ENCODE data around the gene HERC2.
A peak's percentile ranks its signal among the peaks of the same experiment; 100 is the strongest.
"Not testable (repeated sequence)": the region's sequence is repeated elsewhere in the genome, so short reads cannot be mapped to it uniquely, and the experiment has no call there.

Gene HERC2

GRCh38 chr15:28125673-28126651, 196.0 kb downstream of the HERC2 start:
- DNase-seq = no peak

- DNase-seq = no peak
Measured at GRCh38 chr15:28124841-28125240, 197.1 kb downstream of the HERC2 start.

- peak; percentile 20 for DNase-seq
Measured at GRCh38 chr15:28123408-28124023, 198.5 kb downstream of the HERC2 start.

- no peak for DNase-seq
Measured at GRCh38 chr15:28122038-28122949, 199.7 kb downstream of the HERC2 start.

GRCh38 chr15:28121577-28121976, 200.4 kb downstream of the HERC2 start:
- DNase-seq = not testable (repeated sequence)

- DNase-seq = no peak
Measured at GRCh38 chr15:28120359-28120640, 201.7 kb downstream of the HERC2 start.

GRCh38 chr15:28118531-28118930, 203.4 kb downstream of the HERC2 start:
- no peak for DNase-seq

GRCh38 chr15:28118083-28118482, 203.9 kb downstream of the HERC2 start:
- DNase-seq = no peak

GRCh38 chr15:28117432-28117990, 204.5 kb downstream of the HERC2 start:
- no peak for DNase-seq

- DNase-seq = no peak
Measured at GRCh38 chr15:28116521-28117431, 205.2 kb downstream of the HERC2 start.

GRCh38 chr15:28115871-28116270, 206.1 kb downstream of the HERC2 start:
- DNase-seq = no peak

GRCh38 chr15:28114721-28115622, 207.0 kb downstream of the HERC2 start:
- no peak for DNase-seq

- DNase-seq = no peak
Measured at GRCh38 chr15:28114114-28114455, 207.9 kb downstream of the HERC2 start.

- no peak for DNase-seq
Measured at GRCh38 chr15:28113394-28114113, 208.4 kb downstream of the HERC2 start.

- no peak for DNase-seq
Measured at GRCh38 chr15:28112962-28113361, 209.0 kb downstream of the HERC2 start.

- DNase-seq = no peak
Measured at GRCh38 chr15:28112101-28112760, 209.7 kb downstream of the HERC2 start.

- DNase-seq = no peak
Measured at GRCh38 chr15:28111543-28111942, 210.4 kb downstream of the HERC2 start.

- DNase-seq = no peak
Measured at GRCh38 chr15:28110481-28110881, 211.5 kb downstream of the HERC2 start.

GRCh38 chr15:28109626-28110455, 212.1 kb downstream of the HERC2 start:
- DNase-seq = no peak
